VCaP (cell line): ENCODE measurements around the gene ABCA6.

ENCODE experiments used
- H3K27ac ChIP-seq: fragments of 450-650 bp; 2 replicates; pipeline ENCODE4 v1.5.1; 2017
- CTCF ChIP-seq: fragments of 450-650 bp; conservative IDR thresholded peaks from 2 replicates; pipeline ENCODE4 v1.5.1; 2017; ENCODE audit warnings: mild to moderate bottlenecking, moderate library complexity

ABCA6 gene

DNA sequence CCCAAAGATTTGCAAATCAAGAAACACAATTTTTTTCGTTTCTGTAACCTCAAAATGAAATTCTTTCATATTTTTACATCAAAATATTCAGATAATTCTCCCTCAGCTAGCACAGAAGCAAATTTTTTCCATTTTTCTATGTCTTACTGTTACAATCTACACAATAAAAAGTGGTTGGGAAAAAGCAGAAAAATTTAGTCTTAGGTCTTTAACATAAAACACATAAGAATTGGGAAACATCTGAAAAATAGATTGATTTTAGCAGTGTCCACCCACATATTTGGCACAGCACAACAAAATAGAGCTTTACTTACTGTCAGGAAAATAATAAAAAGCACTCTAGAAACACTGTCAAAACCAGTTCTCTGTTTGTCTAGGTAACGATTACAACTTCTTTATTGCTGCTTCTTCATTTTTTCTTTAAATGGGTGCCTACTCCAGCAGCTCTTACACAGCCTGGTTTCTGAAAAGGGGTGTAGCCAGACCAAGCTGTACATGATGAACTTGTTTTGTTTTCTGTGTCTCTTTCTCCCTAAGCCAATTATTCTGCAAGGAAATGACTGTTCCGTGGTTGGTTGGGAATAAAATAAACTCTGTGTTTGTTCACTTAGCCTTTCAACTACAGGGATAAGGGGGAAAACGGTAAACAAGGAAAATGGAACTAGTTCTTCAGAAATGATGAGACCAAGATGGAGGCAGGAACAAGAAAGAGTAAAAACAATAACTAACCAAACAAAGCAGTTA, at the start of gene ABCA6:
Gene ABCA6 (minus strand): TSS at position 465 of the 744 bp plus-strand sequence. CDS start 1,192 bp downstream, outside the sequence.
- TF ChIP-seq CTCF: no peak
- H3K27ac ChIP-seq: no peak within 1 kb of the TSS

DNA sequence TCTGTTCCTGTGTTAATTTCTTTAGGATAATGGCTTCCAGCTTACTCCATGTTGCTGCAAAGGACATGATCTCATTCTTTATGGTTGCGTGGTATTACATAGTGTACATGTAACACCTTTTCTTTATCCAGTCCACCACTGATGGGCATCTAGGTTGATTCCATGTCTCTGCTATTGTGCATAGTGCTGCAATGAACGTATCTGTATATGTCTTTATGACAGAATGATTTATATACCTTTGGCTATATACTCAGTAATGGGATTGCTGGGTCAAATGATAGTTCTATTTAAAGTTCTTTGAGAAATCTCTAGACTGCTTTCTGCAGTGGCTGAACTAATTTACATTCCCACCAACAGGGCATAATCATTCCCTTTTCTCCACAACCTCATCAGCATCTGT, 47.1 kb upstream of the ABCA6 start:
- TF ChIP-seq CTCF: no peak
- no peak overlapping the region for H3K27ac ChIP-seq

- no peak overlapping the region for H3K27ac ChIP-seq
- no peak for TF ChIP-seq CTCF
Observed at GRCh38 chr17:69188064-69188463, 46.4 kb upstream of the ABCA6 start.

- H3K27ac ChIP-seq: no peak overlapping the region
- TF ChIP-seq CTCF: no peak
Observed at GRCh38 chr17:69187294-69187693, 45.6 kb upstream of the ABCA6 start.

DNA sequence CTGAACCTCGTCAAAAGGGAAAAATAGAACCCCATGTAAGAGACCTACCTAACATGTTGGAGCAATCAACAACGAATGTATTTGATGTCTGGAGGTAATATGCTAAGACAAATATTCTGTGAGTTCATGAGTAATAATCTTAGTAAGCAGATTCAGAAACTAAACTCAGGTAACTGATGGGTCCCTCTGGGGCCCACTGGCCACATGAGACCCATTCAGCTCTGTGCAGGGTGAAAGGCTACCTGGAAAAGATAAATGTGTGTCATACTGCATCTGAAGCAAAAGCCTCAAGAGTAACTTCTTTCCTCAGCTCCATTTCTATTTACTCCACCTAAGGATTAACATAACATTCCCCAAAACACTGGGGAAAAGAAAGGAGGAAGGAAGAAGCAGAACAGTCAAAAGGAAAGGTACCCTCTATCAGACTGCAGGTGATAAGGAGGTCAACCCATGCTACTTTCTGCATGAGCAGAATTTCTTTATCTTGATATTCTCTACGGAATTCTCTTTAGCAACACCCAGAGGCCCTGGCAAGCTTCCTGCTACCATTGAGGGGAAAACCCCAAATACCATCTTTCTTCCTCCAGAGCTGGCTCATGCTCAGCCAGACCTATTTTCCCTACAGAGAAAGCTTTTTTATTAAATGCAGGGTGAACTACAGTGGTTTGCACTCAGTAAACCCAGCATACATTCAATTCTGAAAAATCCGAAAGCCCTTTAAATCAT, 37.7 kb upstream of the ABCA6 start:
- TF ChIP-seq CTCF: no peak
- H3K27ac ChIP-seq: no peak overlapping the region

DNA sequence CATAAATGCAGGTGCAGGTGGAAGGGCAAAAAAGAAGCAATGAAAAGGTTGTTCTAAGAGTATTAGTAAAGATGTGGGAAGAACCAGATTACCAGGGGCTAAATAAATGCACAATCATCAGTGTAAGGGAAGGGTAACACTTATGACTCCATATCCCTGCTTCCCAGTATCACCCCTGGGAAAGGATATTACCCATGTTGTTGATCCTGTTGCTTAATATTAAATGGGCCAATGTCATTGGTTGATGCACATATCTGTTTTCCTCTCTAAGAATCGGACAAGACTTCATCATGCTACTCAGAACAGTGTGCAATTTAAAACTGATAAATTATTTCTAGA, 34.7 kb upstream of the ABCA6 start:
- H3K27ac ChIP-seq: no peak overlapping the region
- no peak for TF ChIP-seq CTCF

DNA sequence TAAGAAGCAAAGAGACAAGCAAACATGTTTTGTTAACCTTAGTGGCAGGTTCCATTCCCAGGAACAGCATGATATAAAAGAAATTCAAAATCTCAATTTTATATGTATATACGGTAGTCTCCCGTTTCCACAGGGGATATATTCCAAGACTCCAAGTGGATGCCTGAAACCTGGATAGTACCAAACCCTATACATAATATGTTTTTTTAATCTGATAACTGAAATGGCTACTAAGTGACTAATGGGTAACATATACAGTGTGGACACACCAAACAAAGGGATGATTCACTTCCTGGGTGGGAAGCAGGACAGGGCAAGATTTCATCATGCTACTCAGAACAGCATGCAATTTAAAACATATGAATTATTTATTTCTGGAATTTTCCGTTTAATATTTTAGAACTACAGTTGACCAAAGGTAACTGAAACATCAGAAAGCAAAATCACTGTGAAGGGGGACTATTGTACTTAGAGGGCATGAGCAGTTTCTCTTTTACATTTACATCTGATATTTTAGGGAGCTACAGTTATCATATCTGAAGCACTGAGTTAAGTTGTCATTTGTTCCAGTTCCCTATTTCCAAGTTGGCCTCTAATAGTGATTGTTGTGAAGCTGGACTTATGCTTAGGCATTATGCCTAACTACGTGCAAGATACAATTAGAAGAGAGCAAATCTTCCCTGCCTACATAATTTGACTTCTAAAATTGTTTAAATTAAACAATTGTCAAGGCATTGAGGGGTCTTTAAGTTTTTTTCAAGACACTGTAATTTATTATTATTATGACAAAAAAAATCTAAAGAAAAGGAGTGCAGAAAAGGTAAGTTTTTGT, 34.1 kb upstream of the ABCA6 start:
- H3K27ac ChIP-seq: no peak overlapping the region
- no peak for TF ChIP-seq CTCF
